Measurements from ENCODE around the gene ADGRF3.
"Not testable (repeated sequence)": the region's sequence is repeated elsewhere in the genome, so short reads cannot be mapped to it uniquely, and the experiment has no call there.

ADGRF3 gene

GRCh38 chr2:26276484-26277227, 69.9 kb downstream of the ADGRF3 start:
- H3K36me3 ChIP-seq (ENCODE audit: insufficient read depth, insufficient read length, low read length), result peaks cover 42% of the 10 kb centered on the region
- no peak overlapping the region for H3K4me3 ChIP-seq (ENCODE audit: insufficient read length, low read depth)
- H3K27me3 ChIP-seq (ENCODE audit: insufficient read depth, insufficient read length), result no peaks in the 10 kb centered on the region
- no peaks in the 10 kb centered on the region for H3K9me3 ChIP-seq (ENCODE audit: insufficient read depth, low read length)
- H3K4me1 ChIP-seq (ENCODE audit: insufficient read depth, insufficient read length), result no peaks in the 10 kb centered on the region
- no peak for TF ChIP-seq YY1 (IDR thresholded peaks at IDR 0.05; ENCODE audit: insufficient read depth, insufficient read length)
- TF ChIP-seq ZNF274 (IDR thresholded peaks at IDR 0.05; ENCODE audit: low read depth, low read length), result no peak
- TF ChIP-seq SUZ12 (IDR thresholded peaks at IDR 0.05; ENCODE audit: extremely low read depth, insufficient read depth, insufficient read length), result no peak
- DNase-seq (ENCODE audit: low read depth, low spot score), result no peak
- H3K9ac ChIP-seq (ENCODE audit: insufficient read length, low read depth), result no peak overlapping the region

GRCh38 chr2:26274058-26274613, 72.5 kb downstream of the ADGRF3 start:
- H3K4me3 ChIP-seq (ENCODE audit: insufficient read length, low read depth), result no peak overlapping the region
- peaks cover 38% of the 10 kb centered on the region for H3K36me3 ChIP-seq (ENCODE audit: insufficient read depth, insufficient read length, low read length)
- H3K27me3 ChIP-seq (ENCODE audit: insufficient read depth, insufficient read length), result no peaks in the 10 kb centered on the region
- H3K4me1 ChIP-seq (ENCODE audit: insufficient read depth, insufficient read length), result no peaks in the 10 kb centered on the region
- no peak for DNase-seq (ENCODE audit: low read depth, low spot score)
- no peaks in the 10 kb centered on the region for H3K9me3 ChIP-seq (ENCODE audit: insufficient read depth, low read length)
- no peak overlapping the region for H3K9ac ChIP-seq (ENCODE audit: insufficient read length, low read depth)
- TF ChIP-seq YY1 (IDR thresholded peaks at IDR 0.05; ENCODE audit: insufficient read depth, insufficient read length) (no peak), SUZ12 (IDR thresholded peaks at IDR 0.05; ENCODE audit: extremely low read depth, insufficient read depth, insufficient read length) (no peak), ZNF274 (IDR thresholded peaks at IDR 0.05; ENCODE audit: low read depth, low read length) (no peak)

- H3K4me3 ChIP-seq (ENCODE audit: insufficient read length, low read depth), result no peak overlapping the region
- no peak overlapping the region for H3K9ac ChIP-seq (ENCODE audit: insufficient read length, low read depth)
- no peaks in the 10 kb centered on the region for H3K4me1 ChIP-seq (ENCODE audit: insufficient read depth, insufficient read length)
- TF ChIP-seq YY1 (IDR thresholded peaks at IDR 0.05; ENCODE audit: insufficient read depth, insufficient read length) (no peak), SUZ12 (IDR thresholded peaks at IDR 0.05; ENCODE audit: extremely low read depth, insufficient read depth, insufficient read length) (no peak), ZNF274 (IDR thresholded peaks at IDR 0.05; ENCODE audit: low read depth, low read length) (no peak)
- H3K27me3 ChIP-seq (ENCODE audit: insufficient read depth, insufficient read length), result no peaks in the 10 kb centered on the region
- H3K9me3 ChIP-seq (ENCODE audit: insufficient read depth, low read length), result no peaks in the 10 kb centered on the region
- DNase-seq (ENCODE audit: low read depth, low spot score), result no peak
- H3K36me3 ChIP-seq (ENCODE audit: insufficient read depth, insufficient read length, low read length), result peaks cover 33% of the 10 kb centered on the region
These were observed 73.1 kb downstream of the ADGRF3 start for GRCh38 chr2:26273501-26273900.

- Histone ChIP-seq H3K36me3 (ENCODE audit: insufficient read depth, insufficient read length, low read length) (peaks cover 19% of the 10 kb centered on the region), H3K9me3 (ENCODE audit: insufficient read depth, low read length) (no peaks in the 10 kb centered on the region), H3K9ac (ENCODE audit: insufficient read length, low read depth) (no peak overlapping the region), H3K27me3 (ENCODE audit: insufficient read depth, insufficient read length) (no peaks in the 10 kb centered on the region), H3K4me1 (ENCODE audit: insufficient read depth, insufficient read length) (no peaks in the 10 kb centered on the region), H3K4me3 (ENCODE audit: insufficient read length, low read depth) (no peak overlapping the region)
- TF ChIP-seq SUZ12 (IDR thresholded peaks at IDR 0.05; ENCODE audit: extremely low read depth, insufficient read depth, insufficient read length) (no peak), YY1 (IDR thresholded peaks at IDR 0.05; ENCODE audit: insufficient read depth, insufficient read length) (no peak), ZNF274 (IDR thresholded peaks at IDR 0.05; ENCODE audit: low read depth, low read length) (no peak)
- DNase-seq (ENCODE audit: low read depth, low spot score), result no peak
These were observed 76.2 kb downstream of the ADGRF3 start for GRCh38 chr2:26270373-26270772.

GRCh38 chr2:26269571-26270158, 76.9 kb downstream of the ADGRF3 start:
- peaks cover 19% of the 10 kb centered on the region for H3K36me3 ChIP-seq (ENCODE audit: insufficient read depth, insufficient read length, low read length)
- H3K9ac ChIP-seq (ENCODE audit: insufficient read length, low read depth), result no peak overlapping the region
- DNase-seq (ENCODE audit: low read depth, low spot score), result no peak
- no peaks in the 10 kb centered on the region for H3K9me3 ChIP-seq (ENCODE audit: insufficient read depth, low read length)
- no peak overlapping the region for H3K4me3 ChIP-seq (ENCODE audit: insufficient read length, low read depth)
- H3K4me1 ChIP-seq (ENCODE audit: insufficient read depth, insufficient read length), result no peaks in the 10 kb centered on the region
- no peaks in the 10 kb centered on the region for H3K27me3 ChIP-seq (ENCODE audit: insufficient read depth, insufficient read length)
- TF ChIP-seq YY1 (IDR thresholded peaks at IDR 0.05; ENCODE audit: insufficient read depth, insufficient read length) (no peak), SUZ12 (IDR thresholded peaks at IDR 0.05; ENCODE audit: extremely low read depth, insufficient read depth, insufficient read length) (no peak), ZNF274 (IDR thresholded peaks at IDR 0.05; ENCODE audit: low read depth, low read length) (no peak)

GRCh38 chr2:26268670-26269385, 77.8 kb downstream of the ADGRF3 start:
- H3K36me3 ChIP-seq (ENCODE audit: insufficient read depth, insufficient read length, low read length), result peaks cover 16% of the 10 kb centered on the region
- not testable (repeated sequence) for H3K4me3 ChIP-seq (ENCODE audit: insufficient read length, low read depth); DNase-seq (ENCODE audit: low read depth, low spot score); H3K9me3 ChIP-seq (ENCODE audit: insufficient read depth, low read length); H3K9ac ChIP-seq (ENCODE audit: insufficient read length, low read depth); H3K4me1 ChIP-seq (ENCODE audit: insufficient read depth, insufficient read length); H3K27me3 ChIP-seq (ENCODE audit: insufficient read depth, insufficient read length)

- Histone ChIP-seq H3K27me3 (ENCODE audit: insufficient read depth, insufficient read length) (no peaks in the 10 kb centered on the region), H3K9me3 (ENCODE audit: insufficient read depth, low read length) (no peaks in the 10 kb centered on the region), H3K4me1 (ENCODE audit: insufficient read depth, insufficient read length) (no peaks in the 10 kb centered on the region), H3K9ac (ENCODE audit: insufficient read length, low read depth) (no peak overlapping the region), H3K36me3 (ENCODE audit: insufficient read depth, insufficient read length, low read length) (peaks cover 11% of the 10 kb centered on the region), H3K4me3 (ENCODE audit: insufficient read length, low read depth) (no peak overlapping the region)
- no peak for DNase-seq (ENCODE audit: low read depth, low spot score)
- TF ChIP-seq ZNF274 (IDR thresholded peaks at IDR 0.05; ENCODE audit: low read depth, low read length) (no peak), YY1 (IDR thresholded peaks at IDR 0.05; ENCODE audit: insufficient read depth, insufficient read length) (no peak), SUZ12 (IDR thresholded peaks at IDR 0.05; ENCODE audit: extremely low read depth, insufficient read depth, insufficient read length) (no peak)
These were observed 78.4 kb downstream of the ADGRF3 start for GRCh38 chr2:26268213-26268612.

- H3K4me3 ChIP-seq (ENCODE audit: insufficient read length, low read depth); H3K9me3 ChIP-seq (ENCODE audit: insufficient read depth, low read length); H3K9ac ChIP-seq (ENCODE audit: insufficient read length, low read depth); DNase-seq (ENCODE audit: low read depth, low spot score); H3K4me1 ChIP-seq (ENCODE audit: insufficient read depth, insufficient read length); H3K27me3 ChIP-seq (ENCODE audit: insufficient read depth, insufficient read length): not testable (repeated sequence)
- peaks cover 25% of the 10 kb centered on the region for H3K36me3 ChIP-seq (ENCODE audit: insufficient read depth, insufficient read length, low read length)
These were observed 87.8 kb downstream of the ADGRF3 start for GRCh38 chr2:26258836-26259235.
